B cell (primary cell): ENCODE measurements around the gene PANK1. TPM values are rescaled to one million over a fixed set of nuclear protein-coding genes. Genes with fewer than 3 reads are reported as not detected.

Experiments
- ATAC-seq: fragments of 200-7000 bp; cut with Tn5 transposase; one replicate; pipeline ENCODE4 v1.10.0; 2021; ENCODE audit warnings: low read depth, mild to moderate bottlenecking, moderate number of reproducible peaks, moderate library complexity
- CTCF ChIA-PET: fragments of 350-600 bp; sonication (Branson Sonifier 250); formaldehyde crosslinking; loops from one replicate; lab custom pipeline; 2021; ENCODE audit warnings: antibody characterized with exemption, inconsistent platforms; lab: Charles Lee
- POLR2A ChIA-PET: fragments of 350-600 bp; sonication (Branson Sonifier 250); formaldehyde crosslinking; loops from one replicate; lab custom pipeline; 2021; ENCODE audit warnings: antibody characterized with exemption; lab: Charles Lee
- DNase-seq: peaks from one replicate; pipeline ENCODE4 v3.0.0; 2013
- H2AFZ ChIP-seq: 2 replicates; pipeline ENCODE4 v1.6.1; 2012; ENCODE audit warnings: mild to moderate bottlenecking, low read depth, low read length; ENCODE audit not compliant: insufficient read depth, poor library complexity, severe bottlenecking
- H3K27ac ChIP-seq, 2 donors: 1 replicate in 1 of 2; 2 replicates in 1 of 2; pipeline ENCODE4 v1.5.1; 2012 to 2013; ENCODE audit warnings: low read length in 2 of 2, mild to moderate bottlenecking in 2 of 2, moderate library complexity in 1 of 2
- H3K27me3 ChIP-seq, 4 experiments: fragments of 200-600 bp in 1 of 4; sonication (generic) in 1 of 4; replicated peaks in 1 of 4; 1 replicate in 2 of 4; 2 replicates in 2 of 4; pipeline versions ENCODE4 v1.6.1 to v1.7.0; 2013 to 2016; ENCODE audit warnings: low read length in 3 of 4, mild to moderate bottlenecking in 2 of 4, mixed read lengths in 1 of 4, moderate library complexity in 1 of 4; ENCODE audit not compliant: insufficient read depth in 4 of 4, control insufficient read depth in 3 of 4; ENCODE audit errors: control extremely low read depth in 1 of 4
- H3K36me3 ChIP-seq, 2 experiments: replicated peaks in 1 of 2; 1 replicate in 1 of 2; 2 replicates in 1 of 2; pipeline versions ENCODE4 v1.6.1 to v1.7.1; 2013; ENCODE audit warnings: low read length in 1 of 2; ENCODE audit not compliant: insufficient read depth in 2 of 2, control insufficient read depth in 1 of 2; ENCODE audit errors: control extremely low read depth in 1 of 2, extremely low read depth in 1 of 2
- H3K4me1 ChIP-seq, 2 donors: fragments of 200-600 bp in 1 of 2; sonication (generic) in 1 of 2; 1 replicate in 1 of 2; 2 replicates in 1 of 2; pipeline versions ENCODE4 v1.5.1 to v1.6.1; 2013 to 2017; ENCODE audit warnings: low read length in 2 of 2; ENCODE audit not compliant: control insufficient read depth in 2 of 2, insufficient read depth in 2 of 2
- H3K4me2 ChIP-seq: replicated peaks from 2 replicates; pipeline ENCODE3; 2012; ENCODE audit warnings: mild to moderate bottlenecking, low read depth, low read length; ENCODE audit not compliant: poor library complexity, severe bottlenecking
- H3K4me3 ChIP-seq, 5 experiments: fragments of 200-600 bp in 1 of 5; sonication (generic) in 1 of 5; 1 replicate in 3 of 5; 2 replicates in 2 of 5; pipeline versions ENCODE4 v1.5.1 to v1.7.0; 2011 to 2016; ENCODE audit warnings: low read length in 4 of 5, mild to moderate bottlenecking in 4 of 5, low read depth in 2 of 5, control low read depth in 1 of 5, moderate library complexity in 1 of 5; ENCODE audit not compliant: insufficient read depth in 1 of 5; ENCODE audit errors: control extremely low read depth in 1 of 5, extremely low read depth in 1 of 5
- H3K79me2 ChIP-seq: fragments of 200-600 bp; sonication (generic); one replicate; pipeline ENCODE4 v1.6.0; 2016; ENCODE audit warnings: low read length; ENCODE audit not compliant: control insufficient read depth, insufficient read depth
- H3K9ac ChIP-seq: fragments of 200-600 bp; sonication (generic); 2 replicates; pipeline ENCODE4 v1.6.1; 2017; ENCODE audit warnings: mild to moderate bottlenecking, low read length, moderate library complexity
- H3K9me3 ChIP-seq, 3 donors: one replicate each; pipeline versions ENCODE4 v1.6.1 to v1.7.1; 2013; ENCODE audit warnings: low read length in 2 of 3; ENCODE audit not compliant: control insufficient read depth in 2 of 3, insufficient read depth in 1 of 3; ENCODE audit errors: control extremely low read depth in 1 of 3
- H4K20me1 ChIP-seq: 2 replicates; pipeline ENCODE4 v1.6.0; 2012; ENCODE audit warnings: mild to moderate bottlenecking, low read length; ENCODE audit not compliant: insufficient read depth, control insufficient read depth, poor library complexity, severe bottlenecking
- H3K27ac Mint-ChIP-seq: one replicate; pipeline ENCODE4 v1.8.0; 2021; ENCODE audit warnings: mixed read lengths
- H3K27me3 Mint-ChIP-seq: one replicate; pipeline ENCODE4 v1.8.0; 2021; ENCODE audit warnings: mixed read lengths
- H3K4me1 Mint-ChIP-seq: one replicate; pipeline ENCODE4 v1.8.0; 2021; ENCODE audit warnings: mixed read lengths
- H3K4me3 Mint-ChIP-seq: one replicate; pipeline ENCODE4 v1.8.0; 2021; ENCODE audit warnings: mixed read lengths
- H3K9me3 Mint-ChIP-seq: one replicate; pipeline ENCODE4 v1.8.0; 2022; ENCODE audit warnings: mixed read lengths; ENCODE audit not compliant: insufficient read depth
- CTCF ChIP-seq: fragments of 200-600 bp; IDR thresholded peaks from one replicate; pipeline ENCODE4 v1.8.0; 2022; ENCODE audit warnings: antibody characterized with exemption, mild to moderate bottlenecking
- EZH2 ChIP-seq: IDR thresholded peaks from 2 replicates; pipeline ENCODE4 v1.6.1; 2012; ENCODE audit warnings: borderline replicate concordance, low read depth, mild to moderate bottlenecking, moderate library complexity, low read length; ENCODE audit not compliant: insufficient read depth, poor library complexity, severe bottlenecking
- WGBS: methylation state at CpG from one replicate; pipeline ENCODE4 v1.1.5; 2013; ENCODE audit warnings: missing lambda C conversion rate; ENCODE audit not compliant: insufficient coverage; 5-methylcytosine and 5-hydroxymethylcytosine counted together
- intact Hi-C: fragments of 100-400 bp; cut with micrococcal nuclease; formaldehyde crosslinking; loops from one replicate; pipeline ENCODE4 v1.10.0; 2022
- polyA plus RNA-seq: library from polyadenylated mRNA; depleted of rRNA; stranded (reverse); fragments of >200 nt; gene quantifications from 2 replicates; pipeline ENCODE4 v1.2.3, GENCODE V29; 2012
- total RNA-seq, 2 donors: library from RNA; stranded (reverse); fragments of 120-200 nt in 1 of 2; gene quantifications; 1 replicate in 1 of 2; 2 replicates in 1 of 2; pipeline versions ENCODE4 v1.2.3 to v1.2.4, GENCODE V29; 2013 to 2022

PANK1 gene
- total and polyA plus RNA-seq, 2 donors (not counting 1 experiment from before 2014, with no cell fraction given), result 0.31 to 2.9 TPM

- no peak for ATAC-seq
- Mint-ChIP-seq H3K27ac (no peak overlapping the region), H3K27me3 (peaks cover 9% of the 10 kb centered on the region), H3K4me1 (no peaks in the 10 kb centered on the region), H3K4me3 (no peak overlapping the region), H3K9me3 (no peaks in the 10 kb centered on the region)
- ChIA-PET POLR2A (no interaction called here), CTCF (interaction anchor here (0.7 to 1.3 kb wide), 4 partner anchors 8 to 198 kb away, joined by 4 to 5 read pairs (median 4); no protein-coding TSS in a partner anchor)
- no CpG with 5 or more reads among the region's 3 CpGs for WGBS
- no peaks in the 10 kb centered on the region for H3K27me3 ChIP-seq
- no peak overlapping the region for H3K4me3 ChIP-seq
- H2AFZ ChIP-seq, result no peak overlapping the region
- no peak for DNase-seq
- TF ChIP-seq CTCF (no peak), EZH2 (no peak)
- no peak overlapping the region for H3K27ac ChIP-seq
- H3K9me3 ChIP-seq, result no peaks in the 10 kb centered on the region
- H4K20me1 ChIP-seq, result no peaks in the 10 kb centered on the region
- H3K36me3 ChIP-seq, result no peaks in the 10 kb centered on the region
- no peak overlapping the region for H3K9ac ChIP-seq
- no peaks in the 10 kb centered on the region for H3K4me1 ChIP-seq
- no peak overlapping the region for H3K4me2 ChIP-seq
- no peaks in the 10 kb centered on the region for H3K79me2 ChIP-seq
- intact Hi-C loops, result loop anchor here (10.0 kb wide), 2 partner anchors 533 to 633 kb away; no protein-coding TSS in a partner anchor
Measured at GRCh38 chr10:89567576-89568245, 77.3 kb downstream of the PANK1 start.

- Histone ChIP-seq H4K20me1 (no peaks in the 10 kb centered on the region), H3K4me1 (no peaks in the 10 kb centered on the region), H3K79me2 (no peaks in the 10 kb centered on the region), H3K36me3 (no peaks in the 10 kb centered on the region), H3K9ac (no peak overlapping the region), H3K4me3 (no peak overlapping the region), H2AFZ (no peak overlapping the region), H3K27ac (no peak overlapping the region), H3K4me2 (no peak overlapping the region), H3K27me3 (no peaks in the 10 kb centered on the region), H3K9me3 (no peaks in the 10 kb centered on the region)
- intact Hi-C loops, result loop anchor here (10.0 kb wide), 2 partner anchors 532 to 632 kb away; no protein-coding TSS in a partner anchor
- CTCF ChIA-PET, result interaction anchor here (0.7 to 1.1 kb wide), 2 partner anchors 9 to 154 kb away, joined by 4 to 5 read pairs; no protein-coding TSS in a partner anchor
- H3K4me3 Mint-ChIP-seq, result no peak overlapping the region
- H3K9me3 Mint-ChIP-seq, result no peaks in the 10 kb centered on the region
- no peak for TF ChIP-seq EZH2
- no peak for TF ChIP-seq CTCF
- H3K27ac Mint-ChIP-seq, result no peak overlapping the region
- no CpG with 5 or more reads among the region's 3 CpGs for WGBS
- no peak for ATAC-seq
- H3K4me1 Mint-ChIP-seq, result no peaks in the 10 kb centered on the region
- POLR2A ChIA-PET, result no interaction called here
- no peak for DNase-seq
- H3K27me3 Mint-ChIP-seq, result peaks cover 9% of the 10 kb centered on the region
Measured at GRCh38 chr10:89566992-89567391, 78.0 kb downstream of the PANK1 start.
